Glutamatergic neuron (in vitro differentiated cells): ENCODE data around the gene FXYD5. TPM values are rescaled to one million over a fixed set of nuclear protein-coding genes. Genes with fewer than 3 reads are reported as not detected.
A peak's percentile ranks its signal among the peaks of the same experiment; 100 is the strongest.

Source experiments
- DNase-seq: peaks from one replicate; pipeline ENCODE4 v3.0.0; 2022
- H3K27ac Mint-ChIP-seq: one replicate; pipeline ENCODE4 v1.8.0; 2020; ENCODE audit warnings: mild to moderate bottlenecking, mixed read lengths, inconsistent platforms; ENCODE audit not compliant: unreplicated experiment
- H3K27me3 Mint-ChIP-seq: one replicate; pipeline ENCODE4 v1.8.0; 2020; ENCODE audit warnings: mild to moderate bottlenecking, moderate library complexity, mixed read lengths, inconsistent platforms; ENCODE audit not compliant: unreplicated experiment
- H3K36me3 Mint-ChIP-seq: one replicate; pipeline ENCODE4 v1.8.0; 2020; ENCODE audit warnings: mild to moderate bottlenecking, mixed read lengths, inconsistent platforms; ENCODE audit not compliant: unreplicated experiment
- H3K4me1 Mint-ChIP-seq: one replicate; pipeline ENCODE4 v1.8.0; 2020; ENCODE audit warnings: mild to moderate bottlenecking, low read depth, mixed read lengths, inconsistent platforms; ENCODE audit not compliant: unreplicated experiment
- H3K4me3 Mint-ChIP-seq: one replicate; pipeline ENCODE4 v1.8.0; 2020; ENCODE audit warnings: mild to moderate bottlenecking, mixed read lengths, inconsistent platforms; ENCODE audit not compliant: unreplicated experiment
- H3K9me3 Mint-ChIP-seq: one replicate; pipeline ENCODE4 v1.8.0; 2020; ENCODE audit warnings: mild to moderate bottlenecking, moderate library complexity, mixed read lengths, inconsistent platforms; ENCODE audit not compliant: unreplicated experiment
- CTCF ChIP-seq: fragments of 200-600 bp; sonication (generic); IDR thresholded peaks from one replicate; pipeline ENCODE4 v1.5.0; 2021; ENCODE audit not compliant: partially characterized antibody, unreplicated experiment
- total RNA-seq: library from RNA; stranded (reverse); fragmentation: NEBNext Ultra II Directional; extraction: Animal tissue kit (Norgen Biotek cat#: 25700); gene quantifications from one replicate; pipeline ENCODE4 v1.2.1, GENCODE V29; 2021; ENCODE audit not compliant: unreplicated experiment

FXYD5 gene
- total RNA-seq, 1 donor from 2014 or later: 5.3 TPM

GRCh38 chr19:35119578-35120155 lies 34.9 kb upstream of the FXYD5 start:
- DNase-seq: no peak
- H3K4me1 Mint-ChIP-seq: peaks cover 34% of the 10 kb centered on the region
- no peak overlapping the region for H3K4me3 Mint-ChIP-seq
- peaks cover 14% of the 10 kb centered on the region for H3K9me3 Mint-ChIP-seq
- no peak overlapping the region for H3K27ac Mint-ChIP-seq
- TF ChIP-seq CTCF: no peak
- peaks cover 15% of the 10 kb centered on the region for H3K27me3 Mint-ChIP-seq
- H3K36me3 Mint-ChIP-seq: no peaks in the 10 kb centered on the region

DNA sequence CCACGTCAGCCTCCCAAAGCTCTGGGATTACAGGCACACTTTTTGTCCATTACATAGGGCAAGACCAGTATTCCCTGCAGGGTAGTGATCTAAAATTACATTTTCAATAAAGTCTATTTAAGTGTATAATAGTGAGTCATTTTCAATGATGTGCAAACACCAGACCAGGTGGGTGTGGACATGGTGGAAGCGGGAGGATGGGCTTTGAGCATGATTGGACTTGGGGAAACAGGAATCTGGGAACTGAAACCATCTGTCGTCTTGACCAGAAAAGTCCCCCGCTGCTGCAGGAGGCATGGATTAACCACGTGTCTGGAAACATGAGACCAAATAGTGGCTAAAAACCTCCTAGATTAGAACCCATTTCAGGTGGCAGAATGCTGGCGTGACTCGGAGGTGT lies 34.0 kb upstream of the FXYD5 start:
- Mint-ChIP-seq H3K4me1 (peaks cover 33% of the 10 kb centered on the region), H3K27ac (no peak overlapping the region), H3K36me3 (no peaks in the 10 kb centered on the region), H3K4me3 (no peak overlapping the region), H3K27me3 (peaks cover 15% of the 10 kb centered on the region), H3K9me3 (peaks cover 14% of the 10 kb centered on the region)
- DNase-seq: no peak
- no peak for TF ChIP-seq CTCF

DNA sequence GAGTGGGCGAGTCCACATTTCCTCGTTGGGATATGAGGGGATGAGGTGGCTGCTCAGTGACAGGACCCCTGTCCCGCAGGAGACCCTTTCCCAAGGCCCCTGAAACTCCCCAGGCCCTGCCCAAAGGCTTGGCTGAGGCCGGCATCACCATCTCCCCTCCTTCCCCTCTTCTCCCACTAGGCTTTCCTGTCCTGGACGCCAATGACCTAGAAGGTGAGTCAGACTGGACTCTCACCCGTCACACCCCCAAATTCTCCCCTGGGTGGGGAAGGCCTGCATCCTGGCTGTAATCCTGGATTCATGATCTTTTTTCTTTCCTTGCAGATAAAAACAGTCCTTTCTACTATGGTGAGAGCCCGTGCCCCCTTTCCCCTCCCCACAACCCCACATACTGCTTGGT lies 33.6 kb upstream of the FXYD5 start:
- Mint-ChIP-seq H3K9me3 (peaks cover 12% of the 10 kb centered on the region), H3K27me3 (peaks cover 16% of the 10 kb centered on the region), H3K27ac (no peak overlapping the region), H3K4me3 (no peak overlapping the region), H3K36me3 (no peaks in the 10 kb centered on the region), H3K4me1 (peaks cover 32% of the 10 kb centered on the region)
- DNase-seq: no peak
- no peak for TF ChIP-seq CTCF

GRCh38 chr19:35122687-35123551 lies 31.6 kb upstream of the FXYD5 start:
- Mint-ChIP-seq H3K36me3 (no peaks in the 10 kb centered on the region), H3K4me3 (no peak overlapping the region), H3K4me1 (peaks cover 19% of the 10 kb centered on the region), H3K27ac (no peak overlapping the region), H3K27me3 (peaks cover 10% of the 10 kb centered on the region), H3K9me3 (peaks cover 9% of the 10 kb centered on the region)
- TF ChIP-seq CTCF: no peak
- no peak for DNase-seq

DNA sequence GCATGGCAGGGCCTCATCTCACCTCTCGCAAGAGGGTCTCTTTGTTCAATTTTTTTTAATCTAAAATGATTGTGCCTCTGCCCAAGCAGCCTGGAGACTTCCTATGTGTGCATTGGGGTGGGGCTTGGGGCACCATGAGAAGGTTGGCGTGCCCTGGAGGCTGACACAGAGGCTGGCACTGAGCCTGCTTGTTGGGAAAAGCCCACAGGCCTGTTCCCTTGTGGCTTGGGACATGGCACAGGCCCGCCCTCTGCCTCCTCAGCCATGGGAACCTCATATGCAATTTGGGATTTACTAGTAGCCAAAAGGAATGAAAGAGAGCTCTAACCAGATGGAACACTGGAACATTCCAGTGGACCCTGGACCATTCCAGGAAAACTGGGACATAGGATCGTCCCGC lies 31.0 kb upstream of the FXYD5 start:
- H3K27ac Mint-ChIP-seq: no peak overlapping the region
- peaks cover 10% of the 10 kb centered on the region for H3K27me3 Mint-ChIP-seq
- H3K36me3 Mint-ChIP-seq: no peaks in the 10 kb centered on the region
- H3K4me3 Mint-ChIP-seq: peak overlapping the region; percentile 33
- H3K4me1 Mint-ChIP-seq: peaks cover 18% of the 10 kb centered on the region
- no peak for TF ChIP-seq CTCF
- no peak for DNase-seq
- peaks cover 9% of the 10 kb centered on the region for H3K9me3 Mint-ChIP-seq
